Left ventricle myocardium inferior (tissue), 1 donor: ENCODE results near the gene TMEM30B. TPM values are rescaled to one million over a fixed set of nuclear protein-coding genes. Genes with fewer than 3 reads are reported as not detected.

ENCODE experiments used
- DNase-seq: peaks from one replicate; pipeline ENCODE4 v3.0.0-alpha.2; 2020
- H3K27ac ChIP-seq: fragments of 200-600 bp; replicated peaks from 2 replicates; pipeline ENCODE4 v1.8.0; 2021
- H3K27me3 ChIP-seq: fragments of 200-600 bp; 2 replicates; pipeline ENCODE4 v1.8.0; 2021; ENCODE audit warnings: low read depth
- H3K36me3 ChIP-seq: fragments of 200-600 bp; 2 replicates; pipeline ENCODE4 v1.8.0; 2021
- H3K4me1 ChIP-seq: fragments of 200-600 bp; 2 replicates; pipeline ENCODE4 v1.8.0; 2021
- H3K4me3 ChIP-seq: fragments of 200-600 bp; 2 replicates; pipeline ENCODE4 v1.8.0; 2021; ENCODE audit warnings: mild to moderate bottlenecking, moderate library complexity
- H3K9me3 ChIP-seq: fragments of 200-600 bp; replicated peaks from 2 replicates; pipeline ENCODE4 v1.8.0; 2021
- intact Hi-C: fragments of 100-400 bp; cut with micrococcal nuclease; formaldehyde crosslinking; loops from one replicate; pipeline ENCODE4 v1.11.0; 2022
- total RNA-seq: library from RNA; stranded (reverse); fragmentation: NEBNext Ultra II Directional; extraction: Animal tissue kit (Norgen Biotek cat#: 25700); gene quantifications from one replicate; pipeline ENCODE4 v1.2.1, GENCODE V29; 2021
- TF ChIP-seq, protein P1 (sequence below): fragments of 200-600 bp; IDR thresholded peaks from 2 replicates; pipeline ENCODE4 v1.8.0; 2021; ENCODE audit warnings: antibody characterized with exemption, mild to moderate bottlenecking, borderline replicate concordance
- donor health status: DM: no; HTN: yes; CAD: no; lungs with severe emphysema.

The TMEM30B gene
- total RNA-seq, 1 donor from 2014 or later, result 0.22 TPM

GRCh38 chr14:61308198-61308597 lies 27.1 kb upstream of the TMEM30B start:
- TF ChIP-seq, protein P1, sequence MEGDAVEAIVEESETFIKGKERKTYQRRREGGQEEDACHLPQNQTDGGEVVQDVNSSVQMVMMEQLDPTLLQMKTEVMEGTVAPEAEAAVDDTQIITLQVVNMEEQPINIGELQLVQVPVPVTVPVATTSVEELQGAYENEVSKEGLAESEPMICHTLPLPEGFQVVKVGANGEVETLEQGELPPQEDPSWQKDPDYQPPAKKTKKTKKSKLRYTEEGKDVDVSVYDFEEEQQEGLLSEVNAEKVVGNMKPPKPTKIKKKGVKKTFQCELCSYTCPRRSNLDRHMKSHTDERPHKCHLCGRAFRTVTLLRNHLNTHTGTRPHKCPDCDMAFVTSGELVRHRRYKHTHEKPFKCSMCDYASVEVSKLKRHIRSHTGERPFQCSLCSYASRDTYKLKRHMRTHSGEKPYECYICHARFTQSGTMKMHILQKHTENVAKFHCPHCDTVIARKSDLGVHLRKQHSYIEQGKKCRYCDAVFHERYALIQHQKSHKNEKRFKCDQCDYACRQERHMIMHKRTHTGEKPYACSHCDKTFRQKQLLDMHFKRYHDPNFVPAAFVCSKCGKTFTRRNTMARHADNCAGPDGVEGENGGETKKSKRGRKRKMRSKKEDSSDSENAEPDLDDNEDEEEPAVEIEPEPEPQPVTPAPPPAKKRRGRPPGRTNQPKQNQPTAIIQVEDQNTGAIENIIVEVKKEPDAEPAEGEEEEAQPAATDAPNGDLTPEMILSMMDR, result no peak
- Histone ChIP-seq H3K4me3 (no peak overlapping the region), H3K36me3 (no peaks in the 10 kb centered on the region), H3K4me1 (peaks cover 9% of the 10 kb centered on the region), H3K9me3 (peaks cover 19% of the 10 kb centered on the region), H3K27me3 (no peaks in the 10 kb centered on the region), H3K27ac (peak overlapping the region; percentile 78)
- intact Hi-C loops, result loop anchor here (10.0 kb wide), 1 partner anchor 147 kb away; no protein-coding TSS in a partner anchor
- no peak for DNase-seq

GRCh38 chr14:61304688-61305087 lies 23.6 kb upstream of the TMEM30B start:
- intact Hi-C loops, result loop anchor here (10.0 kb wide), 1 partner anchor 150 kb away; no protein-coding TSS in a partner anchor
- no peak overlapping the region for H3K27ac ChIP-seq
- no peaks in the 10 kb centered on the region for H3K27me3 ChIP-seq
- H3K9me3 ChIP-seq, result peaks cover 19% of the 10 kb centered on the region
- no peak overlapping the region for H3K4me3 ChIP-seq
- peaks cover 9% of the 10 kb centered on the region for H3K4me1 ChIP-seq
- TF ChIP-seq, protein P1, result no peak
- H3K36me3 ChIP-seq, result no peaks in the 10 kb centered on the region
- no peak for DNase-seq

- intact Hi-C loops, result loop anchor here (10.0 kb wide), 1 partner anchor 154 kb away; no protein-coding TSS in a partner anchor
- TF ChIP-seq, protein P1, result no peak
- no peak overlapping the region for H3K4me3 ChIP-seq
These were observed 19.6 kb upstream of the TMEM30B start for GRCh38 chr14:61300754-61301153.

DNA sequence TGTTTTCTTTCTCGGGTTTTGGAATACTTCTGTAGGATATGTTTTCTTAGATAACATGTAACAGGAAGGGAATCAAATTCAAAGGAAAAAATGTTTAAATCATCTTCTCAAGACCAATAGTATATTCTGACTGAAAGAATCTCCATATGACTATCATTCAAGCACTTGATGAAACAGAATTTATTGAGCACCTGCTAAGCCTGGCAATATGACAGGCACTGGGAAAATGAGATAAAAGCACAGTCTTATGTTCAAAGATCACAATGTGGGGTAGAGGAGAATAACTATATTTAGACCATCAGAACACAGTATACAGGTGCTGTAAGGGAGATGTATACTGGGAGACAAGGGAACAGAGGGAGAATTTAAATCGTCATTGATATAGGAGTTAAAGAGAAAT lies 19.1 kb upstream of the TMEM30B start:
- intact Hi-C loops, result loop anchor here (10.0 kb wide), 1 partner anchor 155 kb away; no protein-coding TSS in a partner anchor
- H3K27me3 ChIP-seq, result no peaks in the 10 kb centered on the region
- H3K27ac ChIP-seq, result no peak overlapping the region
- H3K9me3 ChIP-seq, result peaks cover 13% of the 10 kb centered on the region
- TF ChIP-seq, protein P1, result no peak
- no peaks in the 10 kb centered on the region for H3K36me3 ChIP-seq
- H3K4me1 ChIP-seq, result peaks cover 6% of the 10 kb centered on the region
- no peak overlapping the region for H3K4me3 ChIP-seq
- no peak for DNase-seq

More at GRCh38 chr14:61300754-61301153, 19.6 kb upstream of the TMEM30B start:
- H3K36me3 ChIP-seq, result no peaks in the 10 kb centered on the region
- no peak overlapping the region for H3K27ac ChIP-seq
- H3K9me3 ChIP-seq, result peaks cover 19% of the 10 kb centered on the region
- no peaks in the 10 kb centered on the region for H3K27me3 ChIP-seq
- peaks cover 6% of the 10 kb centered on the region for H3K4me1 ChIP-seq
- DNase-seq, result no peak

GRCh38 chr14:61298824-61299223 lies 17.7 kb upstream of the TMEM30B start:
- Histone ChIP-seq H3K36me3 (no peaks in the 10 kb centered on the region), H3K4me3 (no peak overlapping the region), H3K27me3 (no peaks in the 10 kb centered on the region), H3K9me3 (peaks cover 7% of the 10 kb centered on the region), H3K4me1 (peaks cover 6% of the 10 kb centered on the region), H3K27ac (no peak overlapping the region)
- DNase-seq, result no peak
- TF ChIP-seq, protein P1, result no peak
- intact Hi-C loops, result loop anchor here (10.0 kb wide), 1 partner anchor 546 kb away; no protein-coding TSS in a partner anchor
